OCI-LY7 (cell line): Measurements from ENCODE around the gene CPEB1.

ENCODE experiments used
- CTCF ChIP-seq: fragments of 200-600 bp; sonication (generic); conservative IDR thresholded peaks from 2 replicates; pipeline ENCODE4 v1.5.1; 2014; ENCODE audit warnings: mild to moderate bottlenecking, antibody characterized with exemption, low read length, moderate library complexity, mixed read lengths
- EZH2phosphoT487 ChIP-seq: fragments of 200-600 bp; sonication (generic); IDR thresholded peaks from 2 replicates; pipeline ENCODE4 v1.6.1; 2018; ENCODE audit warnings: low read depth, borderline replicate concordance, mild to moderate bottlenecking, mixed run types, antibody characterized with exemption, low read length, moderate library complexity, mixed read lengths

DNA sequence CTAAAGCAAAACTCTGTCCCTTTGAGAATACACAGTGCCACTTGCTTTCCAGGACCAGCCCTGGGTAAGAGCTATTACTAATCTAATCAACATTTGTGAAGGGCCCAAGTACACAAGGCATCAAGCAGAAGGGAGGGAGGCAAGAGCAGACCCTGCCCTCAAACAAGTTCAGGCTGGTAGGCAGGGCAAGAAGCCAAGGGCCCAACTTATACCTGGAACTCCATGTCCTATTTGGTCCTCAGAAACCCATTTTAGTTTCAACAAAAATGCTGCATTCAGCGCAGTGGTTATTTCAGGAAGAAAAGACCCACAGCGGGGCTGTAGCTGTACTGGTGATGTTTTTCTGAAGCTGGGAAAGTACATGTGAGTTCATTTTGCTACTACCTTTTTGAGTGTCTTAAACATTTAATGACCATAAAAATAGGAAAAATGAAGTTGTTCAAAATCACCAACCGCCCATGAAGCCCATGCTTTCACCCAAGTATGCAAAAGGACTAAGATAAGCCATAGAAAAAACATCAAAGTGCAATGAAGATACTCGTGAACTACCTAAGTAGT lies 109.7 kb downstream of the CPEB1 start:
- TF ChIP-seq CTCF (no peak), EZH2phosphoT487 (no peak)
